SK-N-SH (cell line): ENCODE measurements around the gene SSC4D. TPM values are rescaled to one million over a fixed set of nuclear protein-coding genes. Genes with fewer than 3 reads are reported as not detected.

ENCODE experiments used
- CTCF ChIA-PET: fragments of 300-600, 350-600 bp; formaldehyde crosslinking; extraction: SDS; loops from one replicate; lab custom pipeline; 2021; lab: Yijun Ruan, JAX
- POLR2A ChIA-PET: fragments of 350-600 bp; sonication (Branson Sonifier 250); formaldehyde crosslinking; extraction: SDS; loops from one replicate; lab custom pipeline; 2020; ENCODE audit warnings: antibody characterized with exemption, inconsistent platforms; lab: Yijun Ruan, JAX
- DNase-seq: peaks from one replicate; pipeline ENCODE4 v3.0.0; 2012
- H2AFZ ChIP-seq: fragments of 200-600 bp; sonication (generic); 2 replicates; pipeline ENCODE4 v1.8.1; 2016; ENCODE audit warnings: antibody characterized with exemption, mild to moderate bottlenecking, low read depth
- H3F3A ChIP-seq: fragments of 200-600 bp; sonication (generic); replicated peaks from 2 replicates; pipeline ENCODE3; 2016; ENCODE audit warnings: antibody characterized with exemption, mild to moderate bottlenecking; ENCODE audit not compliant: insufficient read depth
- H3K27ac ChIP-seq, 2 experiments: fragments of 200-500 bp in 1 of 2; fragments of 200-600 bp in 1 of 2; sonication (Bioruptor generic) in 1 of 2; sonication (generic), shearing (Covaris generic) in 1 of 2; 2 replicates each; pipeline versions ENCODE4 v1.5.1 to v1.6.1; 2014 to 2016; ENCODE audit warnings: low read depth in 2 of 2, inconsistent platforms in 1 of 2, low read length in 1 of 2, mild to moderate bottlenecking in 1 of 2, mixed read lengths in 1 of 2
- H3K27me3 ChIP-seq: fragments of 200-600 bp; sonication (generic), shearing (Covaris generic); 2 replicates; pipeline ENCODE4 v1.6.1; 2016; ENCODE audit warnings: mixed run types; ENCODE audit not compliant: insufficient read depth
- H3K36me3 ChIP-seq, 2 experiments: fragments of 200-500 bp in 1 of 2; fragments of 200-600 bp in 1 of 2; sonication (Bioruptor generic) in 1 of 2; sonication (generic) in 1 of 2; replicated peaks in 1 of 2; 2 replicates each; pipeline versions ENCODE3 to v1.5.1; 2014 to 2016; ENCODE audit warnings: low read length in 1 of 2, mild to moderate bottlenecking in 1 of 2; ENCODE audit not compliant: insufficient read depth in 2 of 2, control insufficient read depth in 1 of 2
- H3K4me1 ChIP-seq, 2 experiments: fragments of 200-500 bp in 1 of 2; fragments of 200-600 bp in 1 of 2; sonication (Bioruptor generic) in 1 of 2; sonication (generic), shearing (Covaris generic) in 1 of 2; 2 replicates each; pipeline versions ENCODE4 v1.5.1 to v1.6.1; 2014 to 2016; ENCODE audit warnings: low read depth in 1 of 2, low read length in 1 of 2, mixed run types in 1 of 2; ENCODE audit not compliant: insufficient read depth in 2 of 2, control insufficient read depth in 1 of 2
- H3K4me2 ChIP-seq: fragments of 200-600 bp; sonication (generic), shearing (Covaris generic); 2 replicates; pipeline ENCODE4 v1.6.1; 2017; ENCODE audit warnings: mixed run types
- H3K4me3 ChIP-seq, 2 experiments: fragments of 200-500 bp in 1 of 2; fragments of 200-600 bp in 1 of 2; sonication (Bioruptor generic) in 1 of 2; sonication (generic), shearing (Covaris generic) in 1 of 2; 2 replicates each; pipeline versions ENCODE4 v1.5.1 to v1.8.1; 2014 to 2016; ENCODE audit warnings: low read depth in 2 of 2, inconsistent platforms in 1 of 2, low read length in 1 of 2, mild to moderate bottlenecking in 1 of 2, mixed read lengths in 1 of 2, moderate library complexity in 1 of 2
- H3K79me2 ChIP-seq: fragments of 200-600 bp; sonication (generic); 2 replicates; pipeline ENCODE4 v1.8.1; 2017; ENCODE audit warnings: mild to moderate bottlenecking; ENCODE audit not compliant: insufficient read depth
- H3K9ac ChIP-seq: fragments of 200-600 bp; sonication (generic); 2 replicates; pipeline ENCODE4 v1.6.1; 2017; ENCODE audit warnings: mixed run types
- H3K9me2 ChIP-seq: fragments of 200-600 bp; sonication (generic); 2 replicates; pipeline ENCODE4 v1.6.1; 2017; ENCODE audit warnings: mixed run types
- H3K9me3 ChIP-seq: fragments of 200-600 bp; sonication (generic); 2 replicates; pipeline ENCODE4 v1.6.1; 2017; ENCODE audit warnings: mixed run types, mild to moderate bottlenecking, moderate library complexity
- H4K20me1 ChIP-seq: fragments of 200-600 bp; sonication (generic); 2 replicates; pipeline ENCODE4 v1.6.1; 2017; ENCODE audit warnings: mild to moderate bottlenecking, mixed run types; ENCODE audit not compliant: insufficient read depth
- CHD2 ChIP-seq: fragments of 150-350 bp; IDR thresholded peaks from 2 replicates; pipeline ENCODE4 v1.6.1; 2018; ENCODE audit warnings: low read length; ENCODE audit not compliant: partially characterized antibody
- CTCF ChIP-seq: fragments of 200-600 bp; sonication (generic); IDR thresholded peaks from 2 replicates; pipeline ENCODE4 v1.6.1; 2017; ENCODE audit warnings: antibody characterized with exemption, mild to moderate bottlenecking, moderate library complexity
- EP300 ChIP-seq, 2 experiments: IDR thresholded peaks; 2 replicates each; pipeline versions ENCODE4 v1.4.0 to v1.6.1; 2012; ENCODE audit warnings: borderline replicate concordance in 1 of 2, low read depth in 1 of 2, low read length in 1 of 2
- FOSL2 ChIP-seq: IDR thresholded peaks from 2 replicates; pipeline ENCODE4 v1.4.0; 2012; ENCODE audit warnings: low read depth, mild to moderate bottlenecking, moderate library complexity, borderline replicate concordance
- FOXJ3 ChIP-seq: sonication (generic); formaldehyde crosslinking; IDR thresholded peaks from 2 replicates; pipeline ENCODE4 v1.5.1; 2020; ENCODE audit warnings: mild to moderate bottlenecking, missing genetic modification reagents
- IRF3 ChIP-seq: fragments of 150-350 bp; IDR thresholded peaks from 2 replicates; pipeline ENCODE4 v1.6.1; 2016; ENCODE audit warnings: mild to moderate bottlenecking, low read depth, low read length
- JUND ChIP-seq: IDR thresholded peaks from 2 replicates; pipeline ENCODE4 v1.4.0; 2012
- MAX ChIP-seq: IDR thresholded peaks from 2 replicates; pipeline ENCODE4 v1.4.0; 2012; ENCODE audit warnings: low read depth
- MEF2A ChIP-seq: IDR thresholded peaks from 2 replicates; pipeline ENCODE4 v1.4.0; 2012; ENCODE audit warnings: low read depth, borderline replicate concordance
- MXI1 ChIP-seq: IDR thresholded peaks from 2 replicates; pipeline ENCODE4 v1.6.1; 2012; ENCODE audit warnings: mild to moderate bottlenecking, low read depth, low read length, improper control_type of control experiment
- NRF1 ChIP-seq: IDR thresholded peaks from 2 replicates; pipeline ENCODE4 v1.6.1; 2012; ENCODE audit warnings: low read depth, mild to moderate bottlenecking, low read length
- PBX3 ChIP-seq: IDR thresholded peaks from 2 replicates; pipeline ENCODE4; 2012
- POLR2AphosphoS5 ChIP-seq: IDR thresholded peaks from 2 replicates; pipeline ENCODE4 v1.6.1; 2012; ENCODE audit warnings: low read depth, low read length
- RAD21 ChIP-seq: IDR thresholded peaks from 2 replicates; pipeline ENCODE4 v1.6.1; 2012; ENCODE audit warnings: mild to moderate bottlenecking, low read length
- SIN3A ChIP-seq: IDR thresholded peaks from 2 replicates; pipeline ENCODE4 v1.6.1; 2012; ENCODE audit warnings: low read depth, mild to moderate bottlenecking, low read length, moderate library complexity, borderline replicate concordance
- SMC3 ChIP-seq: IDR thresholded peaks from 2 replicates; pipeline ENCODE4 v1.6.1; 2012; ENCODE audit warnings: low read depth, low read length, improper control_type of control experiment
- TCF12 ChIP-seq: IDR thresholded peaks from 2 replicates; pipeline ENCODE4 v1.4.0; 2012
- USF1 ChIP-seq: IDR thresholded peaks from 2 replicates; pipeline ENCODE4 v1.4.0; 2012; ENCODE audit warnings: low read depth, borderline replicate concordance
- ZBTB33 ChIP-seq: IDR thresholded peaks from 2 replicates; pipeline ENCODE4 v1.4.0; 2012; ENCODE audit warnings: low read depth, borderline replicate concordance
- WGBS: methylation state at CpG from one replicate; pipeline ENCODE4 v1.1.6; 2017; ENCODE audit warnings: low lambda C conversion rate; 5-methylcytosine and 5-hydroxymethylcytosine counted together
- polyA plus RNA-seq, 3 experiments: library from polyadenylated mRNA; depleted of rRNA; stranded (reverse); fragments of >200 nt; gene quantifications; 2 replicates each; pipeline ENCODE4 v1.2.3, GENCODE V29; 2012

SSC4D gene
- polyA plus RNA-seq, 1 of the 3 experiments (the other 2 are of a cell fraction) = 2.0 TPM

GRCh38 chr7:76359111-76359977, 50.2 kb downstream of the SSC4D start (continued):
- TF ChIP-seq CTCF (peak; percentile 90), IRF3 (no peak), USF1 (no peak), FOSL2 (peak; percentile 70), POLR2AphosphoS5 (peak; percentile 77), JUND (peak; percentile 51; the same call in 1 of the 2 replicates), PBX3 (no peak), MEF2A (no peak)

- Histone ChIP-seq H4K20me1 (peaks cover 44% of the 10 kb centered on the region), H3F3A (peaks cover 18% of the 10 kb centered on the region), H3K27ac (peak within 1 kb of the TSS; percentile 92 to 96), H2AFZ (peak within 1 kb of the TSS; percentile 92), H3K36me3 (peaks cover 27 to 37% of the 10 kb centered on the region in 2 experiments), H3K4me2 (peak within 1 kb of the TSS; percentile 80), H3K9ac (peak within 1 kb of the TSS; percentile 93), H3K27me3 (no peaks in the 10 kb centered on the region), H3K79me2 (peaks cover 52% of the 10 kb centered on the region), H3K9me2 (no peaks in the 10 kb centered on the region), H3K4me1 (peaks cover 14 to 23% of the 10 kb centered on the region in 2 experiments; a peak in 3 of 4 replicates), H3K4me3 (peak within 1 kb of the TSS; percentile 82 to 88), H3K9me3 (no peaks in the 10 kb centered on the region)
- WGBS = 3% methylated on average over 33 of the region's 80 CpGs
- POLR2A ChIA-PET = interaction anchor here (0.6 to 3.1 kb wide), 14 partner anchors 11 to 192 kb away, joined by 3 to 24 read pairs (median 3); no protein-coding TSS in a partner anchor
- peak; percentile 96 for DNase-seq
- CTCF ChIA-PET = interaction anchor here (0.6 to 3.4 kb wide), 15 partner anchors 8 to 181 kb away, joined by 3 to 32 read pairs (median 5); partner anchors contain the start of gene HSPB1
- peak; percentile 35; the same call in 1 of the 2 replicates for TF ChIP-seq TCF12
- peak; percentile 64; the same call in 1 of the 2 replicates for TF ChIP-seq PBX3
- peak; percentile 12 to 28; a peak in 1 of 4 replicates for TF ChIP-seq EP300 (IDR thresholded peaks at IDR 0.05; ENCODE audit: borderline replicate concordance in 1 of 2, low read depth in 1 of 2, low read length in 1 of 2)
- TF ChIP-seq SMC3 = no peak
- TF ChIP-seq MAX = peak; percentile 88
- TF ChIP-seq FOXJ3 = no peak
- peak; percentile 46 for TF ChIP-seq NRF1
- peak; percentile 84; the same call in 1 of the 2 replicates for TF ChIP-seq SIN3A
- peak; percentile 17; the same call in 1 of the 2 replicates for TF ChIP-seq RAD21
- TF ChIP-seq FOSL2 = no peak
- 0 out of 2 replicates have a peak, but pooled peaks have one; percentile 60 for TF ChIP-seq ZBTB33
- peak; percentile 35 for TF ChIP-seq CHD2
- peak; percentile 95 for TF ChIP-seq MXI1
These were observed 50.9 kb downstream of the SSC4D start, which contains the start of gene YWHAG for GRCh38 chr7:76358481-76359110. Gene YWHAG, minus strand, starts transcription at chr7:76358991. Its CDS starts 183 bp downstream, at chr7:76358808.
